ENCODE results near the gene ERFE. TPM values are rescaled to one million over a fixed set of nuclear protein-coding genes. Genes with fewer than 3 reads are reported as not detected.

The ERFE gene
- total RNA-seq, 2 experiments from 2014 or later: not detected

GRCh38 chr2:238121511-238122286 lies 37.1 kb upstream of the ERFE start:
- Mint-ChIP-seq H3K9me3 (no peaks in the 10 kb centered on the region), H3K4me1 (ENCODE audit: low read depth) (no peaks in the 10 kb centered on the region), H3K4me3 (no peak overlapping the region), H3K27ac (no peak overlapping the region), H3K36me3 (no peaks in the 10 kb centered on the region), H3K27me3 (peaks cover 9% of the 10 kb centered on the region)
- DNase-seq: no peak
- intact Hi-C loops (cut with micrococcal nuclease): no loop called here
- ChIA-PET POLR2A (no interaction called here), CTCF (no interaction called here)

- ChIA-PET POLR2A (no interaction called here), CTCF (no interaction called here)
- intact Hi-C loops (cut with micrococcal nuclease): no loop called here
- Mint-ChIP-seq H3K9me3 (no peaks in the 10 kb centered on the region), H3K27me3 (peaks cover 5% of the 10 kb centered on the region), H3K36me3 (no peaks in the 10 kb centered on the region), H3K27ac (no peak overlapping the region), H3K4me3 (no peak overlapping the region), H3K4me1 (ENCODE audit: low read depth) (no peaks in the 10 kb centered on the region)
- DNase-seq: no peak
These were observed 36.2 kb upstream of the ERFE start for GRCh38 chr2:238122287-238123217.

- no peak overlapping the region for H3K27ac Mint-ChIP-seq
- no peak overlapping the region for H3K4me3 Mint-ChIP-seq
- H3K36me3 Mint-ChIP-seq: no peaks in the 10 kb centered on the region
- no peaks in the 10 kb centered on the region for H3K9me3 Mint-ChIP-seq
- intact Hi-C loops (cut with micrococcal nuclease): no loop called here
- peaks cover 2% of the 10 kb centered on the region for H3K27me3 Mint-ChIP-seq
- CTCF ChIA-PET: no interaction called here
- no peaks in the 10 kb centered on the region for H3K4me1 Mint-ChIP-seq (ENCODE audit: low read depth)
- DNase-seq: no peak
- POLR2A ChIA-PET: no interaction called here
These were observed 35.4 kb upstream of the ERFE start for GRCh38 chr2:238123218-238123971.

GRCh38 chr2:238123991-238124470 lies 34.7 kb upstream of the ERFE start:
- POLR2A ChIA-PET: no interaction called here
- Mint-ChIP-seq H3K9me3 (no peaks in the 10 kb centered on the region), H3K4me1 (ENCODE audit: low read depth) (no peaks in the 10 kb centered on the region), H3K27ac (no peak overlapping the region), H3K36me3 (no peaks in the 10 kb centered on the region), H3K27me3 (no peaks in the 10 kb centered on the region), H3K4me3 (no peak overlapping the region)
- intact Hi-C loops (cut with micrococcal nuclease): no loop called here
- DNase-seq: no peak
- CTCF ChIA-PET: no interaction called here

- Mint-ChIP-seq H3K4me3 (no peak overlapping the region), H3K9me3 (no peaks in the 10 kb centered on the region), H3K36me3 (no peaks in the 10 kb centered on the region), H3K27ac (no peak overlapping the region), H3K4me1 (ENCODE audit: low read depth) (no peaks in the 10 kb centered on the region), H3K27me3 (no peaks in the 10 kb centered on the region)
- POLR2A ChIA-PET: no interaction called here
- DNase-seq: no peak
- intact Hi-C loops (cut with micrococcal nuclease): no loop called here
- CTCF ChIA-PET: no interaction called here
These were observed 34.2 kb upstream of the ERFE start for GRCh38 chr2:238124488-238125126.

- ChIA-PET POLR2A (no interaction called here), CTCF (no interaction called here)
- Mint-ChIP-seq H3K4me1 (ENCODE audit: low read depth) (no peaks in the 10 kb centered on the region), H3K9me3 (no peaks in the 10 kb centered on the region), H3K27me3 (no peaks in the 10 kb centered on the region), H3K4me3 (no peak overlapping the region), H3K36me3 (no peaks in the 10 kb centered on the region), H3K27ac (no peak overlapping the region)
- DNase-seq: no peak
- intact Hi-C loops (cut with micrococcal nuclease): no loop called here
These were observed 33.5 kb upstream of the ERFE start for GRCh38 chr2:238125127-238125885.

- Mint-ChIP-seq H3K4me1 (ENCODE audit: low read depth) (no peaks in the 10 kb centered on the region), H3K27ac (no peak overlapping the region), H3K4me3 (no peak overlapping the region), H3K27me3 (no peaks in the 10 kb centered on the region), H3K36me3 (no peaks in the 10 kb centered on the region), H3K9me3 (no peaks in the 10 kb centered on the region)
- intact Hi-C loops (cut with micrococcal nuclease): no loop called here
- POLR2A ChIA-PET: no interaction called here
- no peak for DNase-seq
- CTCF ChIA-PET: no interaction called here
These were observed 32.4 kb upstream of the ERFE start for GRCh38 chr2:238126338-238126737.

- intact Hi-C loops (cut with micrococcal nuclease): no loop called here
- POLR2A ChIA-PET: no interaction called here
- CTCF ChIA-PET: no interaction called here
These were observed 32.0 kb upstream of the ERFE start for GRCh38 chr2:238126775-238127164.

GRCh38 chr2:238127165-238128060 lies 31.4 kb upstream of the ERFE start:
- no peaks in the 10 kb centered on the region for H3K36me3 Mint-ChIP-seq
- H3K27ac Mint-ChIP-seq: no peak overlapping the region
- no peaks in the 10 kb centered on the region for H3K4me1 Mint-ChIP-seq (ENCODE audit: low read depth)
- H3K4me3 Mint-ChIP-seq: no peak overlapping the region
- no peaks in the 10 kb centered on the region for H3K27me3 Mint-ChIP-seq
- ChIA-PET POLR2A (no interaction called here), CTCF (no interaction called here)
- intact Hi-C loops (cut with micrococcal nuclease): no loop called here
- no peaks in the 10 kb centered on the region for H3K9me3 Mint-ChIP-seq
- peak; percentile 25 for DNase-seq

More at GRCh38 chr2:238126775-238127164, 32.0 kb upstream of the ERFE start:
- Mint-ChIP-seq H3K36me3 (no peaks in the 10 kb centered on the region), H3K27ac (no peak overlapping the region), H3K4me3 (no peak overlapping the region), H3K9me3 (no peaks in the 10 kb centered on the region), H3K4me1 (ENCODE audit: low read depth) (no peaks in the 10 kb centered on the region), H3K27me3 (no peaks in the 10 kb centered on the region)
- DNase-seq: no peak

GRCh38 chr2:238128061-238128440 lies 30.7 kb upstream of the ERFE start:
- Mint-ChIP-seq H3K4me1 (ENCODE audit: low read depth) (no peaks in the 10 kb centered on the region), H3K9me3 (no peaks in the 10 kb centered on the region), H3K36me3 (no peaks in the 10 kb centered on the region), H3K27ac (no peak overlapping the region), H3K27me3 (no peaks in the 10 kb centered on the region), H3K4me3 (no peak overlapping the region)
- POLR2A ChIA-PET: no interaction called here
- intact Hi-C loops (cut with micrococcal nuclease): no loop called here
- CTCF ChIA-PET: no interaction called here
- no peak for DNase-seq

GRCh38 chr2:238128534-238129001 lies 30.2 kb upstream of the ERFE start:
- Mint-ChIP-seq H3K27ac (no peak overlapping the region), H3K4me1 (ENCODE audit: low read depth) (no peaks in the 10 kb centered on the region), H3K27me3 (no peaks in the 10 kb centered on the region), H3K4me3 (no peak overlapping the region), H3K9me3 (no peaks in the 10 kb centered on the region), H3K36me3 (no peaks in the 10 kb centered on the region)
- ChIA-PET POLR2A (no interaction called here), CTCF (no interaction called here)
- no peak for DNase-seq
- intact Hi-C loops (cut with micrococcal nuclease): no loop called here
